ENCODE data around the gene IQCE.
"Not testable (repeated sequence)": the region's sequence is repeated elsewhere in the genome, so short reads cannot be mapped to it uniquely, and the experiment has no call there.

IQCE gene

DNA sequence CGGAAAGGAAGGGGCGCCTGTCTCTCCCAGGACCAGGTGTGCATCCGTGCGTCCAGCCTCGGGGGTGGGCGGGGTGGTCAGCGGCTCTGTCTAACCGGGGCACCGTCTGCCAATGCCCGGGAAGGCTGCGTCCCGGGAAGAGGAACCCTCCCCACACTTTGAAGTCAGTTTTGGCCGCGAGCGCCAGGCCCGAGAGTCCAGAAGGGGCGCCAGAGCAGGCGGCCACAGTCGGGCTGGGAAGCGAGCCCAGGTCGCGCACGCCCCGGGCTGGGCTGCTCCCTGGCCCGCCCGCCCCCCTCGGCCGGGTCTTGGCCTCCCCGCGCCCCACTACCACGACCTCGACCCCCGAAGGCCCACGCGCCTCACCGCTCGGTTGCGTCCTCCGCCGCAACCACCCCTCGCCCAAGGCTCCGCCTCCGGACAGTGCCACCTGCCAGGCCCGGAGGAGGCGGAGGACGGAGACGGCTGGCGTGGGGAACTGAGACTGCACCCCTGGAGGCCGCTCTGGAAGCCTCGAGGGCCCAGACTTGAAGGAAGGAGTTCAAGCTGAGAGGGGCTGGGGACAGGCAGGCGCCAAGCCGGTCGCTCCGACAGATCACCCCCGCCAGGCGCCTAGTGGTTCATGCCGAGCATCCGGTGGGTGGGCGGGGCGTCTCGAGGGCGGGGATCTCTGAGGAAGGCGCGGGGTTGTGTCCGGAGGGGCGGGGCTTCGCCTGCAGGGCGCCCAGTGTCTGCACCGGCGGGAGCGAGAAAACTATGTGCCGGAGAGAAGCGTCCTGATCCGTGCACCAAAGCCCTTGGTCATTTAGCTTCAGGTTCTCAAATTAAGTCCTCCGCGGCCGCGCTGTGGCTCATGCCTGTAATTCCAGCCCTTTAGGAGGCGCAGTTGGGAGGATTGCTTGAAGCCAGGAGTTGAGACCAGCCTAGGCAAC, 3.4 kb upstream of the IQCE start, which contains the start of gene BRAT1:
Gene BRAT1, minus strand, starts transcription at position 404 of the 932 bp plus-strand sequence. CDS start 1,093 bp downstream, outside the sequence.
- DNase-seq (ENCODE audit: low spot score): peak; percentile 99

DNA sequence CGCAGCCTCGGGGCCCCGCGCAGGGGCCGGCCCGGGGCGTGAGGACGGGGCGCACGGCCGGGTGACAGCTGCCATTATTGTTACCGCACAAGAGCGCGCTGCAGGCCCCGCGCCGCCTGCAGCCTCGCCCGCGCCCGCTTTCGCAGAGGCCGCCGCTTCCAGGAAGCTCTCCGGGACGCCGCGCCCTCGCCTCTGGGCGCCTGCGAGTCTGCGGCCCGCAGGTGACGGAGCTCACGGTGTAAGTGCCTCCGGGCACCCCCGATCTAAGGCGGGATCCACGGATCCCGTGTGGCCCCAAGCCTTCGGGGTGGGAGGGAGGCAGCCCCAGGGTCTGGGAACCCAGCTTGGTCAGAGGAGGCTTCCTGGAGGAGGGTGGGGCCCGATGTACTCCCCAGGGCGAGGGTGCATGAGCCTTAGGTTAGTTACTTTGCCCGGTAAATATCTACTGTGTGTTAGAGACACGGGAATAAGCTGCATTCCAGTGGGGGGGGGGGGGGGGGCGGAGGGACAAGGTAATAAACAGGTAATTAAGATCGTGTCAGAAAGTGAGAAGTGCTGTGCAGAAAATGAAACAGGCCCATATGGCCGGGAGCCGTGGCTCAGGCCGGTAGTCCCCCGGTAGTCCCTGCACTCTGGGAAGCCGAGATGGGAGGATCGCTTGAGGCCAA, 638 bp downstream of the IQCE start:
- peak; percentile 31 for DNase-seq (ENCODE audit: low spot score)

DNA sequence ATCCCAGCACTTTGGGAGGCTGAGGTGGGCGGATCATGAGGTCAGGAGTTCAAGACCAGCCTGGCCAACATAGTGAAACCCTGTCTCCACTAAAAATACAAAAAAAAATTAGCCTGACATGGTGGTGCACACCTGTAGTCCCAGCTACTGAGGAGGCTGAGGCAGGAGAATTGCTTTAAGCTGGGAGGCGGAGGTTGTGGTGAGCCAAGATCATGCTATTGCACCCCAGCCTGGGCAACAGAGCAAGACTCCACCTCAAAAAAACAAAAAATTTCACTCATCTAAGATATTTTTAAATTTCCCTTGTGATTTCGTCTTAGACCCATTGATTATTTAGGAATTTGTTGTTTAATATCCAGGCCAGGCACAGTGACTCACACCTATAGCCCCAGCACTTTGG, 5.2 kb downstream of the IQCE start:
- not testable (repeated sequence) for DNase-seq (ENCODE audit: low spot score)

DNA sequence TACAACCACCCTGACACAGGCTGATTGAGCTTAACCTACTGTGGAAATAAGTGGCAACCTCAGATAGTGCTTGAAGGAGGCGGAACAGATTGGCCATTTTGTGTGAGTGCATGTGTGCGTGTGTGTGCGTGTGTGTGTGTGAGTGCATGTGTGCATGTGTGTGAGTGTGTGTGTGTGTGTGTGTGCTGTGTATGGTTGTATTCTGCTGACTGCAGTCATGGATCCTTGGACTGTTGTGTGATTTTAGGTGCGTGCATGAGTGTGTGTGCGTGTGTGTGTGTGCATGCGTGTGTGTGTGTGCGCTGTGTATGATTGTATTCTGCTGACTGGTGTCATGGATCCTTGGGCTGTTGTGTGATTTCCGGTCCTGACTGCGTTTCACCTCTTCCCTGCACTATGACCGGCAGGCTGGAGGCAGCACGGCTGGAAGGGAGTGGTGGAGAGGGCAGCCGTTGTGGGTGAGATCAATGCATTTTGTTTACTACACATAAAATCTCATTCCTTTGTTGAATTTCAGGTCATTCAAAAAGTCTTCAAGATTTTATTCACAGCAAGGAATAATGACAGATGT, 6.3 kb downstream of the IQCE start:
- DNase-seq (ENCODE audit: low spot score): no peak

DNA sequence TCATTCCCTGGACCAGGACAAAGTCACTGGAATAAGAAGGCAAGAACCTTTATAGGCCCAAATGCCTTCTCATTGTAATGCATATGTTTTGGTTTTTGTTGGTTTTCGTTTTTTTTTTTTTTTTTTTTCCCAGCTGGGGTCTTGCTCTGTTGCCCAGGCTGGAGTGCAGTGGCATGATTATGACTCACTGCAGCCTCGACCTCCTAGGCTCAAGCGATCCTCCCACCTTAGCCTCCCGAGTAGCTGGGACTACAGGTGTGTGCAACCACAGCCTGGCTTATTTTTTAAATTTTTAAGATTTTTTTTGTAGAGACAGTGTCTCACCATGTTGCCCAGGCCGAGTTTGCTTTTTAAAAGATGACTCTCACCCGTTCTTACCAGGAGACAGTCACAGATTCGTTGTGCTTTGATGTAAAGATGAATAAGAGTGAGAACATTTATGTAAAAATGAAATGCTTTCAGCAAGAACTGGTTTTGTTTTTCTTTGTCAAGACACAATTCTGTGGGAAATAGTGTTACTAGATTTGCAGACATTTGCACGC, 7.6 kb downstream of the IQCE start:
- no peak for DNase-seq (ENCODE audit: low spot score)

DNA sequence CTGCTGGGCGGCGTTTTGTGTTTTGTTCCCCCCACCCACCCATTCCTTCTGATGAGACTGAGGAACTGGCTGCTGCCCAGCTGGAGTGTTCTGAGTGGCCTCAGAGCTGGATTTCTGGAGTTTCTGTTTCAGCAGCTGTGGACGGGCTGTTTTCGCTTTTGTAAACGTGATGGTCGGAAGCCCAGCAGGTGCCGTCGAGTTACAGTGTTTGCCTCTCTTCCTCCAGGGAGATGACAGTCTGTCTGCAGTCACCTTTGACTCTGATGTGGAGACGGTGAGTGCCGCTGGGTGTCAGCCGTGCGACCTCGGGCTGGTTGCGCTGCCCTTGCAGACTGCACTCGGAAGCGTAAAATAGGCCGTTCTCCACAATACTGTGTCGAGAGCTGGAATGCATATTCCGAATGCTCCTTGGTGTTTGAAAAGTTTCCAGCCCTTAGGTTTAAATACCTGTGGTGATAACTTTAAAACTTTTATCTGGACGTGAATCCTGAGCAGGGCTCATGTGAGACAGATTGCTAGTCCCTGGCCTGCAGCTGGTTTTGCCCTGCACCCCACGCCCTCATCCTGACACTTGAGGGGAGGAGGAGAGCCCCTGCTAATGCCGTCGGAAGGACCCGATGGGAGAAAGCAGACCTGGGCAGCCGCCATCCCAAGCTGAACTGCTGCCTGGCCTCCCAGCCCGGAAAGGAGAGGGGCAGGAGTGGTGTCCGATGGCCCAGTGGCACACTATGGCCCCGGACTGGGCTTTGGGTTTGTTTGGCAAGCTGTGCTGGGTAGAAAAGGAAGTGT, 8.3 kb downstream of the IQCE start:
- no peak for DNase-seq (ENCODE audit: low spot score)

DNA sequence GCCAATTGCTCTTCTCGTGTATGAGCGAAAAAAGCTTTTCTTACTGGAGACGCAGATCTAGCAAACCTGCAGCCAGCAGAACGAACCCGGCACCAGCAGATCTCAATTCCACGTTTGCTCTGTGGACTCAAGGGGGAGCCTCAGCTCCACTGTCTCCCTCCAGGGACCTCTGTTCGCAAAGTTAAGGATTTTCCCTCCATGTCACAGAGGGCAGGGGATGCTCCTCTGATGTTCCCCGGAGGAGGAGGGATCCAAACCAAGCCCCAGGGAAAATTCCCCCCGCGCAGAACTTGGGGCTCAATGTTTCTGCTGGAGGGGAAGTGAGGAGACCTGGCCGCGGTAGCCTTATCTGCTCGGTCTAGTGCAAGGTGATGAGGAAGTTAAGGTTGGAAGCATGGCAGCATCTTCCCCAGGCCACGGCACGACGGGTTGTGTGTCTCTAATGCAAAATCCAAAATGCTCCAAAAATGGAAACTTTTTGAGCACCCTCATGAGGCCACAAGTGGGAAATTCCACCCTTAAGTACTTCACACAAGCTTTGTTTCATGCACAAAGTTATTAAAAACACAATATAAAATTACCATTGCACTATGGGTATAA, 9.0 kb downstream of the IQCE start:
- DNase-seq (ENCODE audit: low spot score): peak; percentile 63

DNA sequence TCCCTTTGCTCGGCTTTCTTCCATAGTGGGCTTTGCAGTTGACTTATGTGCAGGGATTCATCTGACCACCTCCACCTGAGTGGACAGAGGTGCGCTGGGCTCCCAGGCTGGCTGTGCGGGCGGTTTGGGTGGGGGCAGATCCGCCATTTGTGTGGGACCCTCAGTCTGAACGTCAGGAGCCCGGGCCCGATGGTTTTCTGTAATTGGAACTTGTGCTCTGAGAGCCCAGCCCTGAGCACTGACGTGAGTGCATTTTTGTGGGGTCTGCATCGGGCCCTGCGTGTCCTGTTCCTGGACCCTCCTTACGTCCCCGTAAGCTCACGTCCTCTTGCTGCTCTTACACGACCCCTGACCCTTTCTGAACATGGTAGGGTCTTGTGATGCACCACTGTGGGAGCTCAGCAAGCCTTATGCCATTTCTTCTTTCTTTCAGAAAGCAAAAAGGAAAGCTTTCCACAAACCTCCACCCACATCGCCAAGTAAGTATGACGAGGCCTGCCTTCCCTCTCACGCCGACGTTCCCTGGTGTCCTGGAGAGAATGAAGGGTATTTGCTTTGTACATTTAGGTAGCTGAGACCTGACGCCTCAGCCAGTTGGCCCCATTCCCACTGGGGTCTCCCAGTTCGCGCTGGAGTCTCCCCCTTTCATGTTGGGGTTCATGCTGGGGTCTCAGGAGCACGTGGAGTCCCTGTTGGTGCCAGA, 9.9 kb downstream of the IQCE start:
- DNase-seq (ENCODE audit: low spot score): no peak

DNA sequence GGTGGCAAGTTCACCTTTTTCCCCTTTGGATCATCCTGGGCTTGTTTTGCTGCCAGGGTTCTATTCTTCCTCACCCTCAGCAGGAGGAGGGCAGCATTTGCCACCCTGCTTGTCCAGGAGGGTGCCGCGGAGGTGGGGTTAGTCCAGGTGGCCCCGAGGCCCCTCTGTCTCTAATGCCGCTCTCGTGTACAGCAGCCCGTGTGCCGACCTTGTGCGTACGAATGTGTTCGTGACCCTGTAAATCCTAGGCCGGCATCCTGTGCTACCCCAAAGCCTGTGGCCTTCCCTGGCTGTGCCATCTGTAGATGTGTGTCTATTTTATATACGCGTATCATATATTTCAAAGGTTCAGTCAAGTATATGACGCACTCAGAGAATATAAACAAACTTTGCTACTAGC, 10.6 kb downstream of the IQCE start:
- DNase-seq (ENCODE audit: low spot score): no peak

DNA sequence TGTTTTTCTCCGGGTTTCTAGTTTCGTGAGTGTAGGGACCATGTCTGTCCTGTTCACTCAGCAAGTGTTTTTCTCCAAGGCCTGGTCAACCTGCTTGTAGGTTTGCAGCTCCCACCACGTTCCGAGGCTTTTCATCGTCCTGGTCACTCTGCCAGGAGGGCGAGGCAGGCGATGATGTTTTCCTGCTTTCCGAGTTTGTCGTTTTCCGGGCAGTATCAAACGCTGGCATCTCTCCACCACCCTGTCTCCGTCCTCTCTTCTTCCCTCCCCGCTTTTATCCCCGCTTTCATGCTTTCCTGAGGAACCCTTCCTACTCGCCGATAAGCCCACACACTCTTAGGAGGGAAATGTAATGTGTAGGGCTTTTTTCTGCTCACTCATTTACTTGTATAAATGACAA, 11.2 kb downstream of the IQCE start:
- no peak for DNase-seq (ENCODE audit: low spot score)

DNA sequence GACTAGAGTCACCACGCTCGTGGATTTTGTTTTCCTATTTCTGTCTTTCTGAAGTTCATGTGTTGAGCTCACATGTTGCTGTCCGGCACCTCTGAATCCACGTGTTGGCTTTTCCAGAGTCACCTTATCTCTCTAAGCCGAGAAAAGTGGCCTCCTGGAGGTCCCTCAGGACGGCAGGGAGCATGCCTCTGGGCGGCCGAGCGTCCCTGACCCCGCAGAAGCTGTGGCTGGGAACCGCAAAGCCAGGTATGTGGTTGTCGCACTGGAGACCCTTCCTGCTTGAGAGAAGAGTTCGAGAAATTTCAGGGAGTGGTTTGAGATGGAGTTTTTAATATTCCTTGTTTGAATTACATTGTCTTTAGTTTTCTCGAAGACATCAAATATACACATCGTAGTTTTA, 12.6 kb downstream of the IQCE start:
- no peak for DNase-seq (ENCODE audit: low spot score)

DNA sequence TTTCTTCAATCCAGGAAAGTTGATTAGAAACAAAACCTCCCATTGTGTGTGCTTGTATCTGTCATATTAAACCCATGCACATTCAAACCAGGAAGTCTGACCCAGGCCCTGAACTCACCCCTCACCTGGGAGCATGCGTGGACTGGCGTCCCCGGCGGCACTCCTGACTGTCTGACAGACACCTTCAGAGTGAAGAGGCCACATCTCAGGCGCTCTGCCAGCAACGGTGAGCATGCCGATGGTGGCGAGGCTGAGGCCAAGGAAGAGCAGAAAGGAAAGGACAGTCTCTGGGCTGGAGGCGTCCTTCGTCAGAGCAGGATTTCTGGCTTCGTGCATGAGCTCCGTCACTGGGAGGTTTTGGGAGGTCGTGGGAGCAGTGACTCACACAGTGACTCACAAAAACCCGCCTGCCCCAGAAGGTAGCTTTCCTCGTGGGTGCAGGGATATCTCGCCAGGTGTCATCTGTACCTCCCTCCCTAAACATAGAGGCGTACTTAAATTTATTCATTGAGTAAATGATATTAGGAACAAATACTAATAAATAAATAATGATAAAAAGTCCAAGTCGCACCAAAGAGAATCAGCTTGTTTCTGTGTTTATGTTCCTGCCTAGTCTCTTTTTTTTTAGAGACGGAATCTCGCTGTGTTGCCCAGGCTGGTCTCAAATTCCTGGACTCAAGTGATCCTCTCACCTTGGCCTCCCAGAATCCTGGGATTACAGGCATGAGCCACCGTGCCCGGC, 13.5 kb downstream of the IQCE start:
- DNase-seq (ENCODE audit: low spot score): peak; percentile 29

DNA sequence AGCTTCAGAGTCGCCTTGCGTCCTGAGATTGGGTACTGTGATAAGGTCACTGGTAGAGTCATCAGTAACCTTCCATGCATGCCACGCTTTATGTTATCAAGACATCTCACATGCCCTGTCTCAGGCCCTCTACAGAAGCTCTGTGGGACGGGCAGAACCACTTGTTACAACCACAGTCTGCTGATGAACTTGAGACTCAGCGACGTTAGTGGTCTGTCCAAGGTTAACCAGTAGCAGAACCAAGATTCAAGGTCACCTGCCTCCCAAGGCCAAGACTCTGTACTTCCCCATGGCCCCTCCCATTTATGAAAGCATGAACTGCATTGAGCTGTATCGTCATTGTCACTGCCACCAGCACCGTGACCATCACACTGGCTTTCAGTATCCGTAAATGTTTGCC, 15.0 kb downstream of the IQCE start:
- DNase-seq (ENCODE audit: low spot score): no peak

DNA sequence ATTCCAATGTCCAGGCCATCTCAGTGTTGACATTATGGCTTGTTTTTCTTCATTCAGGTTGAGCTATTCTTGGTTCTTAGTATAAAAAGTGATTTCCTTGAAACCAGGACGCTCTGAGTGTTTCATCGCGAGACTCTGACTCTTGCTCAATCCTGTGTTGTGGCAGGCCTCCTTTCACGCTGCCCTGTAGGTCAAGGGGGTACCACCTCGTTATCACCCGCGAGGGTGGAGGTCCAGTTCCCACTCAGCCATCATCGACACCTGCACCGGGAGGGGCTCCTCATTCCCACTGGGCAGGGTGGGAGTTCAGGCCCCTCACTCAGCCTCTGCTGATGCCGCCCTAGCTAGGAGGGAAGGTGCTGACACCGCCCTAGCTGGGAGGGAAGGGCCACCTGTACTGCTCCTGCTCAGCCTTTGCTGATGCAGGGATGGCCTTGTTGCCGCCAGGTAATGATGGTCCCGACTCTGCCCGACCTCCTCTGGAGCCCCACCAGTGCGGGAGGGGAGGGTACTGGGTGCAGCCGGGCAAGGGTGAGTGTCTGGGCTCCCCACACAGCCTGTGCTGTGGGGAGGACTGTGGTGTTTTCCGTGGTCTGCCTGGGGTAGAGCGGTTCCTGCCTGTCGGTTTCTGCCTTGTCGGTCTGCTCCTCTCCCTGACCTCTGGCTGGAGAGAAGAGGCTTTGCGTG, 16.4 kb downstream of the IQCE start:
- DNase-seq (ENCODE audit: low spot score): no peak

DNA sequence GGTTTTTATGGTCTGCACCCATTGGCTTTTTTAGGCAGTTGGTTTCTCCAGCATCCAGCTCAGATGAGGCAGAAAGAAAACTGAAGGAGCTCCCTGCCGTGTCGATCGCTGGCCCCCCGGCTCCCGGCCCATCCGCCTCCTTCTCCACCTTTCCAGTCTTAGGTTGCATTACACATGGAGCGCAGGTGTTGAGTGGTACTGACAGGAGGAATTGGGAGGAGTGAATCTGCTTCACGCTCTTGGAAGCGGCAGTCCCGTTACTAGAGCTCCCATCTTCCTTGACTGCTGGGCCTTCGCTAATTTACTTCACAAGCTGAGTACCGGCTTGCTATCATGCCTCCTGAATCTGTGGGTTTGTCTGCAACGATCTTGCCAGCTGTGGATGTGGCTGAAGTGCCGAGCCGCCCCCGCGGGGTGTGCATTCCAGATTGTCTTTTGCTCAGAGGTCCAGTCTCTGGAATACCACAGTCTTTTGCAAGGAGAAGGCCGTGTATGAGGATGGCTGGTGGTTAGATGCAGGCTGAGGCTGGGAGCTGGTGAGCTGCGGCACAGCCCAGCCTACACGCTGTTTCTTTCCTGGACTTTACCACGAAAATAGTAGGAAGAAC, 17.1 kb downstream of the IQCE start:
- DNase-seq (ENCODE audit: low spot score): peak; percentile 45

DNA sequence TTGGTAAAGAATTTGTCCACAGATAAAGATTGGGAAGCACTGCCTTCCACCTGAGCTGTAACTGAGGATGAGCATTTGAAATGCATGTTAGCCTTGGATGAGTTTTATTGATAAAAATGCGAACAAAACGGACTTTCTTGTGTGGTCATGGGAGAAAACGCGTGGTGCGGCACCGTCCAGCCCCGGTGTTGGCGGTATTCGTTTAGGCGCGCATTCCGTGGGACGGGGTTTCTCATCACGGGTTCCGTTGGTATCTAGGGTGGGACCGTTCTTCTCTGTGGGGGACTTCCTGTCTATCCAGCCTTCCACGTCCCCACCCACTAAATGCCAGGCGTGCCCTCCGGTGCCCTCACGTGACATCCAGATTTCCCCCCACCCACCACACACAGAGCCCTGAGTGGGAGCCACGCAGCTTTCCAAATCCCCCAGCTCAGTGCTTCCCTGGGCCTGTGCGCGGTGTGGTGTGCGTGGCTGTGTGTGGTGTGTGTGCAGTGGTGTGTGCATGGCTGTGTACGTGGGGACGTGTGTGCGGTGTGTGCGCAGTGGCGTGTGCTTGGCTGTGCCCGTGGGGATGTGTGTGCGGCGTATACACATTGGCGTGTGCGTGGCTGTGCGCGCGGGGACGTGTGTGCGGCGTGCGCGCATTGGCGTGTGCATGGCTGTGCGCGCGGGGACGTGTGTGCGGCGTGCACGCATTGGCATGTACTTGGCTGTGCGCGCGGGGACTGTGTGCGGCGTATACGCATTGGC, 18.1 kb downstream of the IQCE start:
- DNase-seq (ENCODE audit: low spot score): no peak

DNA sequence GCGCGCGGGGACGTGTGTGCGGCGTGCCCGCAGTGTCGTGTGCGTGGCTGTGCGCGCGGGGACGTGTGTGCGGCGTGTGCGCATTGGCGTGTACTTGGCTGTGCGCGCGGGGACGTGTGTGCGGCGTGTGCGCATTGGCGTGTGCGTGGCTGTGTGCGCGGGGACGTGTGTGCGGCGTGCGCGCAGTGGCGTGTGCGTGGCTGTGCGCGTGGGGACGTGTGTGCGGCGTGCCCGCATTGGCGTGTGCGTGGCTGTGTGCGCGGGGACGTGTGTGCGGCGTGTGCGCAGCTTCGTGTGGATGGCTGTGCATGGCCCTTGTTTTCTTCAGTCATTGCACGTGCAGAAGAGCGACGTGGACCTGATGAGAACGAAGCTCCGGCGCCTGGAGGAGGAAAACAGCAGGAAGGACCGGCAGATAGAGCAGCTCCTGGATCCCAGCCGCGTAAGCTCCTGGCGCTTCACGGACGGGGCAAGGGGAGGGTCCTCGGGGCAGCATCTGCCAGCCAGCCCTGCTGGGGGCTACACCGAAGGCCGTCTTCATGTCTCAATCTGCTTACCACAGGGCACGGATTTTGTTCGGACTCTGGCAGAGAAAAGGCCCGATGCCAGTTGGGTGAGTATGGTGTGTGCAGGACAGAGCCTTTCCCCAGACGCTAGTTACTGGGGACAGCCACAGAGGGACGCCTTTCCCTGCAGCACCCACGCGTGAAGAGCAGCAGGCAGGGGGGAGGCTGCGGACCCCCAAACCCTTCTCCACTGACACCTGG, 19.3 kb downstream of the IQCE start:
- no peak for DNase-seq (ENCODE audit: low spot score)

DNA sequence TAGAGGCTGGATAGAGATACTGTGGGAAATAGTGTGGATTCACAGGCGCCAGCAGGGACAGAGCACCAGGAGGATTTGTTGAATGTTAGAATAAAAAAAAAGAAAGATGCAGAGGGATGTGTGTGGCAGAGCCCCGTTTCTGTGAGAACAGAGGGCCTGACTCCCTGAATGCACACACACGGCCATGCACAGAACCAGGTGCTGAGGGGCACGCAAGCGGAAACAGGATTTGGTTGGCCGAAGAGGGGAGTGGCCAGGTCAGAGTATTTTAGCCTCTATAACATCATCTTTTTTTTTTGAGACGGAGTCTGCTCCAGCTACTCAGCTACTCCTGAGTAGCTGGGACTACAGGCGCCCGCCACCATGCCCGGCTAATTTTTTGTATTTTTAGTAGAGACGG, 21.9 kb downstream of the IQCE start:
- DNase-seq (ENCODE audit: low spot score): no peak

Data from AG20443 (cell line).